ENCODE results near the gene CRP.
"Not testable (repeated sequence)": the region's sequence is repeated elsewhere in the genome, so short reads cannot be mapped to it uniquely, and the experiment has no call there.

The CRP gene, protein sequence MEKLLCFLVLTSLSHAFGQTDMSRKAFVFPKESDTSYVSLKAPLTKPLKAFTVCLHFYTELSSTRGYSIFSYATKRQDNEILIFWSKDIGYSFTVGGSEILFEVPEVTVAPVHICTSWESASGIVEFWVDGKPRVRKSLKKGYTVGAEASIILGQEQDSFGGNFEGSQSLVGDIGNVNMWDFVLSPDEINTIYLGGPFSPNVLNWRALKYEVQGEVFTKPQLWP

DNA sequence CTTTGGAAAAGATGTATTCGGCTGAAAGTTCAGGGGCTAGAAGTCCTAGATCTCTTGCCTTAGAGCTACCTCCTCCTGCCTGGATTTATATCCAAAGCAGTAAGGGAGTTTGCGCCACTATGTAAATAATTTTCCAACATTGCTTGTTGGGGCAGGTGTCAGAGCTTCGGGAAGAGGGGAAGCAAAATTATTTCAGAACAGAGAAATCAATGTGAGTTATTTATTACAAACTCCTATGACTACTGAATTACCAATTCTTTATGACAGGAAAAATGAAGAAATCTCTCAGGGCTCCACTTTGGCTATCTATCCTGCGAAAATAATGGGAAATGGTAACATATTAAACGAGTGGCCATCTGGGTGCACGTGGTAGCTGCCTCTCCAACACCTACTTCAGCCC, at the start of gene CRP:
CRP (minus strand) TSS at position 61 of the 400 bp plus-strand sequence. CDS start 104 bp downstream, outside the sequence.
- no peak for DNase-seq (ENCODE audit: low spot score)
- no peak for FAIRE-seq

DNA sequence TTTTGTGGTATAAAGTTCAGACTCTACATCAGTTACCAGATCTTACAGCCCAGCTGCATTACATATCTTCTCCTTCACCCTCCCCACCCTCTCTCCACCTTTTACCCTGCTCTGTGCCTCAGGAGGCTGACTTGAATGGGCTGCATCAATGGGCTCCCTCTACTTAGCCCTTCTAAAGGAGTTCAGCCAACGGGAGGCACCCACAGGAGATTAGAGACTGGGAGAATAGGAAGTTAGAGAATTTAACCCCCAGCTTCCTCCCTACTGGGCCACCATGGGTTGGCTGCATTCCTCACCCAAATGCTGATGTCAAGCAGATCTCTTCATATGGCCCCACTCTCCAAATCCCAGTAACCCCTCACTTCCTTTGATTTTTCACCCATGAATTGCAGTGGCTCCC, 49.3 kb upstream of the CRP start:
- no peak for DNase-seq (ENCODE audit: low spot score)
- FAIRE-seq = no peak

- no peak for DNase-seq (ENCODE audit: low spot score)
These were observed 42.0 kb upstream of the CRP start for GRCh38 chr1:159756397-159756796.

DNA sequence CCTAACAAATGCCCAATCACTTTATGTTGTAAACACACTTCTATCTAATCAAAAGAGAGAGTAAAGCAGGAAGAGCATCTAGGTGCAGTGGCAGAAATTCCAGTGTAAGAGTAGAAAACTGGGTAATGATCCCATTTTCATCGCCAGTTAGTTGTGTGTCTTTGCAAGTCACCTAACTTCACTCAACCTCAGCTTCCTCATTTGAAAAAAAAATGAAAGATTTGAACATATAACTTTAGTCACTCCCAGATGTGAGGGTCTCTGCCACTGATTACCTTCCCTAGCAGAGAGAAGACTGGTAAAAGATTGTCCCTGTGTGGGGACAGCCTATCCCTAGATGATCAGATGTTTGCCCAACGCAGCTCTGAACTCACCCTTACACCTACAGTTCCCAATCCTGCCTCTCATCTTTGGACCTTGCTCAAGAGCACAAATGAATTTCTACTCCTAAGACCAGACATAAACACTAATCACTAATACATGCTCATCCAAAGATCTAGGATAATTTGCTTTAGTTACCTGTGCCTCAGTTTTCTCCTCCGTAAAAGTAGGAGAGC, 41.1 kb upstream of the CRP start:
- no peak for FAIRE-seq

More at GRCh38 chr1:159756397-159756796, 42.0 kb upstream of the CRP start:
- FAIRE-seq = no peak

DNA sequence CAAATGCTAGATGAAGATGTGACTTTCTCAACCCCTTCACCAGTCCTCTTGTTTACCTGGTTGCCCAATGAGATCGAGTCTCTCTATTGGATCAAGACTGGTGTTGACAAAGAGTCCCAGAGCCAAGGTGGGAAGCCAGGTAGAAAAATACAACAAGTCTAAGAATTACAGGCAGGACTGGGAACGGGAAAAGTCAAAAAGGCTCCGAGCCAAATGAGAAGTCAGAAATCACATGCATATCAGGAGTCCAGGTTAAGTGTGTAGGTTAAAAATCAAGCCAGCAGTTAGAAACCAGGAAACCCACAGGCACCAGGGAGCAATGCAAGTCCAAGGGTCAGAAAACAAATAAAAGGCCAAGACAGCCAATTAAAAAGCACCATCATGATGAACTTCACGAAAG, 39.0 kb upstream of the CRP start:
- no peak for FAIRE-seq
- no peak for DNase-seq (ENCODE audit: low spot score)

More for the DNA sequence above, 41.1 kb upstream of the CRP start:
- DNase-seq (ENCODE audit: low spot score) = no peak

GRCh38 chr1:159752135-159752580, 37.8 kb upstream of the CRP start:
- FAIRE-seq = no peak
- DNase-seq (ENCODE audit: low spot score) = peak; percentile 7

GRCh38 chr1:159751031-159751430, 36.6 kb upstream of the CRP start:
- DNase-seq (ENCODE audit: low spot score) = no peak
- FAIRE-seq = no peak

- no peak for FAIRE-seq
These were observed 36.2 kb upstream of the CRP start for GRCh38 chr1:159750621-159751020.

GRCh38 chr1:159749630-159750029, 35.2 kb upstream of the CRP start:
- DNase-seq (ENCODE audit: low spot score) = no peak

More at GRCh38 chr1:159750621-159751020, 36.2 kb upstream of the CRP start:
- no peak for DNase-seq (ENCODE audit: low spot score)

GRCh38 chr1:159748370-159748769, 34.0 kb upstream of the CRP start:
- DNase-seq (ENCODE audit: low spot score) (no peak), FAIRE-seq (no peak)

More at GRCh38 chr1:159749630-159750029, 35.2 kb upstream of the CRP start:
- FAIRE-seq = no peak

DNA sequence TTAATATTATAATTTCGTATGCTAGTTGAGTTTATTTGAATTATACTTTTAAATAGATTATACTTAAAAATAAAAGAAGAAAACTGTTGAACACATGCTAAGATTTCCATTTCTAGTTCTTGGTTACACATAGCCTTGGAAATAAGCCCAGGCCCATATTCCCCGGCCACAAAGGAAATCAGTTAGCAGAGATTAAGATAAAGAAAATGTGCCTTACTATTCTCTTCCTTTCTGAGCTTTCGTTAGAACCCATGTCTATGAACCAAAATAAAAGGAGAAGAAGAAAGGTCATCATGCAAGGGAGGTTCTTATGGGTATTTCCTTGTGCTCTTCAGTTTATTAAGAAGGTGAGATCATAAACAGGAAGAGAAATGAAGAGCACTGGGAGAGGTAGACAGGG, 32.3 kb upstream of the CRP start:
- FAIRE-seq = no peak
- no peak for DNase-seq (ENCODE audit: low spot score)

- DNase-seq (ENCODE audit: low spot score) = no peak
- no peak for FAIRE-seq
These were observed 29.4 kb upstream of the CRP start for GRCh38 chr1:159743651-159744410.

- no peak for DNase-seq (ENCODE audit: low spot score)
- no peak for FAIRE-seq
These were observed 23.0 kb upstream of the CRP start for GRCh38 chr1:159737238-159737916.

DNA sequence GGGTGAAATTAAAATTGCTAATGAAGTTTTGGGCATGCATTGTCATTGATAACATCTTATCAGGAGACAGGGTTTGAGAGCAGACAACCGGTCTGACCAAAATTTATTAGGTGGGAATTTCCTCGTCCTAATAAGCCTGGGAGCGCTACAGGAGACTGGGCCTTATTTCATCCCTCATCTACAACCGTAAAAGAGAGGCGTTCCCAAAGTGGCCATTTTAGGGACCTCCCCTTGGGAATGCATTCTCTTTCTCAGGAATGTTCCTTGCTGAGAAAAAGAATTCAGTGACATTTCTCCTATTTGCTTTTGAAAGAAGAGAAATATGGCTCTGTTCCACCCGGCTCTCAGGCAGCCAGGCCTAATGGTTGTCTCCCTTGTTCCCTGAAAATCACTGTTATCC, 8.8 kb upstream of the CRP start:
- not testable (repeated sequence) for FAIRE-seq; DNase-seq (ENCODE audit: low spot score)

- FAIRE-seq (no peak), DNase-seq (ENCODE audit: low spot score) (no peak)
These were observed 5.6 kb upstream of the CRP start for GRCh38 chr1:159719990-159720389.

GRCh38 chr1:159715855-159716254, 1.5 kb upstream of the CRP start:
- DNase-seq (ENCODE audit: low spot score) (no peak), FAIRE-seq (no peak)

DNA sequence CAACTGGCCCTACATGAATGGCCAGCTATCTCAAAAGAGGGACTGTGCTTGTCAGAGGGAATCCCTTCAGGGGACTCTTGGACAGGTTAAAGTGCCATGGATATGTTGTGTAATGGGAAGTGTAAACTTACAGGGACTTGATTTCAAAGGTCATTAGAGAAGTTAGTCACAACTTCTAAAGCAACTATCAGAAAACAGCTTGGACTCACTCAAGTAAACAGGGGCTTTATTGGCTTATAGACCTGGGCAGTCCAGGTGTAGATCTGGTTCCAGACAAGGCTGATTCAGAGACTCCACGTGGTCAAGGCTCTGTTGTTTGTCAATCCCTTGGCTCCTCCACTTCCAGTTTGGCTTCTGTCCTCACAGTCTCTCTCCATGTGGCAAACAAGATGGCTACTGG, 2.3 kb downstream of the CRP start:
- FAIRE-seq = no peak
- DNase-seq (ENCODE audit: low spot score) = no peak

- FAIRE-seq = no peak
- no peak for DNase-seq (ENCODE audit: low spot score)
These were observed 6.7 kb downstream of the CRP start for GRCh38 chr1:159707472-159708260.

DNA sequence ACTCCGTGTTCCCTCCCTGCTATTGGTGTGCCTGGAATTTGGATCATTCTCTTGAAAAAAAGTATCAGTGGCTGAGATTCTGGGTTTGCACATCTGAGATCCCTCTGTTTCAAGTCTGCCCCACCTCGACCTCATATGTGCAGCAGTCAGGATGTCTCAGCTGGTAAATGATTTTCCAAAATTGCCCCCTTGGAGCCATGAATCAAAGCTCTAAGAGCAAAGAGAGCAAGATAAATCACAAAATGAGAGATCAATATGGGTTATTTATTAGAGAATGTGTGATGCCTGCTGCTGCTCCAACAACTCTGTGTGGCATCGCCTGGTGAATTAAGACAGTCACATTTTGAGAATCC, 8.5 kb downstream of the CRP start:
- FAIRE-seq (no peak), DNase-seq (ENCODE audit: low spot score) (no peak)

DNA sequence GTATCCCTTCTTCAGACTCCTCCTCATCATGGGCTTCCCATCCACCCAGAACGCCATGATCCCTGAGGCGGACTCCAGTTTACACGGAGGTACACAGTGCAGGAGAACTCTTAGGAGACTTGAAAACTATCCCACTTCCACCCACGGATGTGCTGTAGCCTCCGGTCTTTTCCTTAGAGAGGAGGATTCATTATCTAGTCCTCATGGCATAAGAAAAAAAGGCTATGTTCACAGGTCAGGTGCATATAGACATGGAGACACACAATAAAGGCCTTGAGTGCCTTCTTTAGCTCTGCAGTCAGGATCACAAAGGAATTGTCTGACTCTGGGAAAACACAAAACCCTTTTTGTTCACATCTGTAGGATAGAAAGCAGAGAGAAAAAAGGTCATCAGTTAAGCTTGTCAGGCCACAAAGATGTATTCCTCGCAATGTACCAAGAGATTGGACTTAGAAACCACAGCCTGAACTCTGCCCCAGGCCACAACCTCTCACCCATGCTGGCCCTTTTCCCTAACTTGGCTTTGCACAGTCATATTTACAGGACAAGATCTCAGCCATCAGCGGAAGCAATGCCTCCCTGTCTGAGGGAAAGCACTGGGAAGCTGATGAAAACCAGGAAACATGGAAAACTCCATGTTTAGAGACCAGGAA, 9.0 kb downstream of the CRP start:
- DNase-seq (ENCODE audit: low spot score) (no peak), FAIRE-seq (no peak)

DNA sequence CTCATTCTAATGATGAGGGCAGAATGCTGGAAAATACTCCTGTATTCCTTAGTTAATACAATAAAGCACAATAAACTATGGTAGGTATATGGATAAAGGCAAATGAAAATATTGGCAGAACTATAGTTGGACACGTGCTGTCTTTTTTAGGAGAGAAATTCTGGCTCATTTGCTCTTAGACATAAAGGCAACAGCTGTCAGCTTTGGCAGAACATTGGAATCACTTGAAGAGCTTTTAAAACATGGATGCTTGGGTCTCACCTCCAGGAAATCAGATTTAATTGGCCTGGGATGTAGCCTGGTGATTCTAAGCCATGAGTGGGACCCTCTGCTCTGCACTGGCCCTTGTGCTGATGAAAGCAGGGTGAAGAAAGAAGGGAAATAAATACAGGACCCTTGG, 9.9 kb downstream of the CRP start:
- no peak for DNase-seq (ENCODE audit: low spot score)

More for the DNA sequence above, 9.9 kb downstream of the CRP start:
- no peak for FAIRE-seq
